ENCODE measurements around the gene TMEM233. TPM values are rescaled to one million over a fixed set of nuclear protein-coding genes. Genes with fewer than 3 reads are reported as not detected.

Gene TMEM233
- total RNA-seq, 1 experiment from 2014 or later, result 0.28 TPM

- Mint-ChIP-seq H3K9me3 (no peaks in the 10 kb centered on the region), H3K36me3 (peaks cover 6% of the 10 kb centered on the region; the same call in 1 of the 2 replicates), H3K27me3 (ENCODE audit: low read depth) (peaks cover 10% of the 10 kb centered on the region), H3K4me1 (peaks cover 13% of the 10 kb centered on the region), H3K27ac (no peak overlapping the region), H3K4me3 (no peak overlapping the region)
- CTCF ChIA-PET, result interaction anchor here (1.0 to 1.1 kb wide), 3 partner anchors 14 to 23 kb away, joined by 3 to 6 read pairs (median 4); no protein-coding TSS in a partner anchor
- POLR2A ChIA-PET, result no interaction called here
- no peak for ATAC-seq
- no peak for DNase-seq (ENCODE audit: low spot score)
- TF ChIP-seq PRRX2 (CRISPR knock-in tag; IDR thresholded peaks at IDR 0.05) (no peak), OVOL2 (CRISPR knock-in tag; IDR thresholded peaks at IDR 0.05; ENCODE audit: borderline replicate concordance) (no peak), NR2C2 (CRISPR knock-in tag; IDR thresholded peaks at IDR 0.05) (no peak), SOX15 (CRISPR knock-in tag; IDR thresholded peaks at IDR 0.05) (no peak), USF1 (CRISPR knock-in tag; IDR thresholded peaks at IDR 0.05) (no peak), ZNF425 (CRISPR knock-in tag; conservative IDR thresholded peaks at IDR 0.05) (no peak), ATF3 (CRISPR knock-in tag; conservative IDR thresholded peaks at IDR 0.05) (no peak), NR1H2 (CRISPR knock-in tag; IDR thresholded peaks at IDR 0.05) (no peak), ZBTB43 (CRISPR knock-in tag; IDR thresholded peaks at IDR 0.05) (no peak), CREM (CRISPR knock-in tag; IDR thresholded peaks at IDR 0.05) (no peak), FOXP1 (CRISPR knock-in tag; IDR thresholded peaks at IDR 0.05; ENCODE audit: borderline replicate concordance) (no peak), FOXJ3 (CRISPR knock-in tag; IDR thresholded peaks at IDR 0.05; ENCODE audit: borderline replicate concordance) (no peak), USF2 (CRISPR knock-in tag; IDR thresholded peaks at IDR 0.05) (no peak), KAT7 (CRISPR knock-in tag; IDR thresholded peaks at IDR 0.05; ENCODE audit: borderline replicate concordance) (no peak), RELA (CRISPR knock-in tag; IDR thresholded peaks at IDR 0.05; ENCODE audit: borderline replicate concordance) (no peak), CBFB (CRISPR knock-in tag; IDR thresholded peaks at IDR 0.05; ENCODE audit: low read depth) (no peak), SMAD4 (CRISPR knock-in tag; IDR thresholded peaks at IDR 0.05) (no peak), PREB (CRISPR knock-in tag; IDR thresholded peaks at IDR 0.05; ENCODE audit: borderline replicate concordance) (no peak), RORB (CRISPR knock-in tag; IDR thresholded peaks at IDR 0.05) (no peak)
Observed at GRCh38 chr12:119665164-119665929, 71.8 kb downstream of the TMEM233 start.
